Measurements from ENCODE around the gene PRM2.
"Not testable (repeated sequence)": the region's sequence is repeated elsewhere in the genome, so short reads cannot be mapped to it uniquely, and the experiment has no call there.

The PRM2 gene

GRCh38 chr16:11289696-11290095 lies 13.4 kb upstream of the PRM2 start:
- not testable (repeated sequence) for DNase-seq (ENCODE audit: low read depth in 2 of 2)

- no peak for DNase-seq (ENCODE audit: low read depth in 2 of 2)
Observed at GRCh38 chr16:11289202-11289601, 12.9 kb upstream of the PRM2 start.

- DNase-seq (ENCODE audit: low read depth in 2 of 2) = no peak
Observed at GRCh38 chr16:11285842-11286241, 9.6 kb upstream of the PRM2 start.

- DNase-seq (ENCODE audit: low read depth in 2 of 2) = no peak
Observed at GRCh38 chr16:11283820-11284248, 7.6 kb upstream of the PRM2 start.

- DNase-seq (ENCODE audit: low read depth in 2 of 2) = no peak
Observed at GRCh38 chr16:11280616-11281522, 4.6 kb upstream of the PRM2 start, which contains the start of gene PRM1. Gene PRM1 (minus strand): TSS chr16:11281330. CDS start chr16:11281238, 92 bp downstream.

GRCh38 chr16:11278681-11279628 lies 2.7 kb upstream of the PRM2 start:
- DNase-seq (ENCODE audit: low read depth in 2 of 2) = no peak

- DNase-seq (ENCODE audit: low read depth in 2 of 2) = no peak
Observed at GRCh38 chr16:11277607-11278337, 1.5 kb upstream of the PRM2 start.

GRCh38 chr16:11276896-11277593 lies 765 bp upstream of the PRM2 start:
- DNase-seq (ENCODE audit: low read depth in 2 of 2) = no peak

GRCh38 chr16:11274964-11275363 lies 1.3 kb downstream of the PRM2 start:
- DNase-seq (ENCODE audit: low read depth in 2 of 2) = no peak

GRCh38 chr16:11273721-11274324 lies 2.5 kb downstream of the PRM2 start:
- no peak for DNase-seq (ENCODE audit: low read depth in 2 of 2)

- no peak for DNase-seq (ENCODE audit: low read depth in 2 of 2)
Observed at GRCh38 chr16:11272921-11273720, 3.2 kb downstream of the PRM2 start, which contains the start of gene PRM3. Gene PRM3 (minus strand): TSS chr16:11273629. CDS start chr16:11273595, 34 bp downstream.

- no peak for DNase-seq (ENCODE audit: low read depth in 2 of 2)
Observed at GRCh38 chr16:11272484-11272883, 3.8 kb downstream of the PRM2 start.

GRCh38 chr16:11271610-11272009 lies 4.7 kb downstream of the PRM2 start:
- DNase-seq (ENCODE audit: low read depth in 2 of 2) = no peak

- no peak for DNase-seq (ENCODE audit: low read depth in 2 of 2)
Observed at GRCh38 chr16:11270602-11271162, 5.6 kb downstream of the PRM2 start.

- no peak for DNase-seq (ENCODE audit: low read depth in 2 of 2)
Observed at GRCh38 chr16:11268921-11269375, 7.3 kb downstream of the PRM2 start, which contains the start of gene TNP2. Gene TNP2 (minus strand): TSS chr16:11269325. CDS start chr16:11269262, 63 bp downstream.

- no peak for DNase-seq (ENCODE audit: low read depth in 2 of 2)
Observed at GRCh38 chr16:11265124-11265523, 11.2 kb downstream of the PRM2 start.

- no peak for DNase-seq (ENCODE audit: low read depth in 2 of 2)
Observed at GRCh38 chr16:11264155-11264832, 12.0 kb downstream of the PRM2 start.

GRCh38 chr16:11263737-11264136 lies 12.5 kb downstream of the PRM2 start:
- no peak for DNase-seq (ENCODE audit: low read depth in 2 of 2)

Data from fibroblast of skin of left biceps (primary cell).